Liver (tissue), 9 donors: ENCODE results near the gene MAP4K1. TPM values are rescaled to one million over a fixed set of nuclear protein-coding genes. Genes with fewer than 3 reads are reported as not detected.

ENCODE experiments used
- DNase-seq: peaks from one replicate; pipeline ENCODE4 v3.0.0-alpha.2; 2017; ENCODE audit warnings: low spot score
- H3K27ac ChIP-seq, 2 donors: one replicate each; pipeline ENCODE4 v1.7.0; 2013; ENCODE audit warnings: inconsistent platforms in 2 of 2, low read length in 2 of 2, control low read depth in 1 of 2, low read depth in 1 of 2, mild to moderate bottlenecking in 1 of 2
- H3K27me3 ChIP-seq, 4 donors: one replicate each; pipeline versions ENCODE4 v1.6.1 to v1.7.0; 2013; ENCODE audit warnings: low read length in 3 of 4, inconsistent platforms in 1 of 4, mild to moderate bottlenecking in 1 of 4, moderate library complexity in 1 of 4; ENCODE audit not compliant: control insufficient read depth in 4 of 4, insufficient read depth in 4 of 4
- H3K36me3 ChIP-seq, 4 donors: one replicate each; pipeline versions ENCODE4 v1.6.1 to v1.7.0; 2013; ENCODE audit warnings: low read length in 3 of 4, mild to moderate bottlenecking in 3 of 4, low read depth in 1 of 4, moderate library complexity in 1 of 4; ENCODE audit not compliant: control insufficient read depth in 4 of 4, insufficient read depth in 3 of 4
- H3K4me1 ChIP-seq, 4 donors: one replicate each; pipeline versions ENCODE4 v1.6.1 to v1.7.0; 2013; ENCODE audit warnings: low read length in 3 of 4, mild to moderate bottlenecking in 3 of 4, moderate library complexity in 1 of 4; ENCODE audit not compliant: control insufficient read depth in 4 of 4, insufficient read depth in 4 of 4
- H3K4me3 ChIP-seq, 3 donors: one replicate each; pipeline versions ENCODE4 v1.6.1 to v1.7.0; 2013; ENCODE audit warnings: low read length in 3 of 3, control low read depth in 1 of 3, low read depth in 1 of 3, mild to moderate bottlenecking in 1 of 3
- H3K9ac ChIP-seq, 2 donors: one replicate each; pipeline ENCODE4 v1.7.0; 2013; ENCODE audit warnings: low read length in 2 of 2, mild to moderate bottlenecking in 2 of 2, moderate library complexity in 2 of 2, control low read depth in 1 of 2, low read depth in 1 of 2
- H3K9me3 ChIP-seq, 4 donors: one replicate each; pipeline versions ENCODE4 v1.6.1 to v1.7.0; 2013; ENCODE audit warnings: low read length in 3 of 4; ENCODE audit not compliant: control insufficient read depth in 4 of 4
- EGR1 ChIP-seq, 2 donors: IDR thresholded peaks; 2 replicates each; pipeline ENCODE4 v1.6.1; 2016 to 2018; ENCODE audit warnings: antibody characterized with exemption in 2 of 2, low read depth in 2 of 2
- FOXA1 ChIP-seq: IDR thresholded peaks from 2 replicates; pipeline ENCODE4 v1.6.1; 2016; ENCODE audit warnings: antibody characterized with exemption
- FOXA2 ChIP-seq: IDR thresholded peaks from 2 replicates; pipeline ENCODE4 v1.6.1; 2016; ENCODE audit warnings: antibody characterized with exemption
- GABPA ChIP-seq, 2 donors: IDR thresholded peaks in 1 of 2; conservative IDR thresholded peaks in 1 of 2; 2 replicates each; pipeline ENCODE4 v1.6.1; 2016; ENCODE audit warnings: antibody characterized with exemption in 2 of 2, mild to moderate bottlenecking in 1 of 2, moderate library complexity in 1 of 2
- HNF4A ChIP-seq, 2 donors: conservative IDR thresholded peaks; 2 replicates each; pipeline ENCODE4 v1.6.1; 2016; ENCODE audit warnings: antibody characterized with exemption in 2 of 2, mild to moderate bottlenecking in 2 of 2
- JUND ChIP-seq, 2 donors: IDR thresholded peaks; 2 replicates each; pipeline ENCODE4 v1.6.1; 2016; ENCODE audit warnings: antibody characterized with exemption in 2 of 2
- NR2F2 ChIP-seq: IDR thresholded peaks from 2 replicates; pipeline ENCODE4 v1.6.1; 2016; ENCODE audit warnings: antibody characterized with exemption
- RAD21 ChIP-seq, 2 donors: IDR thresholded peaks; 2 replicates each; pipeline ENCODE4 v1.6.1; 2016; ENCODE audit warnings: antibody characterized with exemption in 2 of 2, mild to moderate bottlenecking in 2 of 2
- RXRA ChIP-seq, 2 donors: IDR thresholded peaks; 2 replicates each; pipeline ENCODE4 v1.6.1; 2017 to 2018; ENCODE audit warnings: antibody characterized with exemption in 2 of 2, mild to moderate bottlenecking in 1 of 2
- SP1 ChIP-seq: IDR thresholded peaks from 2 replicates; pipeline ENCODE4 v1.6.1; 2018; ENCODE audit warnings: antibody characterized with exemption, mild to moderate bottlenecking
- TAF1 ChIP-seq: conservative IDR thresholded peaks from 2 replicates; pipeline ENCODE4 v1.6.1; 2016; ENCODE audit warnings: antibody characterized with exemption, mild to moderate bottlenecking
- YY1 ChIP-seq: IDR thresholded peaks from 2 replicates; pipeline ENCODE4 v1.6.1; 2016; ENCODE audit warnings: antibody characterized with exemption, mild to moderate bottlenecking
- WGBS: extraction: QIAGEN DNeasy Blood & Tissue Kit; methylation state at CpG from one replicate; pipeline ENCODE4 v1.1.7; 2013; 5-methylcytosine and 5-hydroxymethylcytosine counted together
- polyA plus RNA-seq, 2 donors: library from polyadenylated mRNA; stranded (reverse) in 1 of 2; unstranded in 1 of 2; fragments of 200-250 nt in 1 of 2; fragments of >200 nt in 1 of 2; fragmentation: Nextera tagmentation in 1 of 2; extraction: Ambion mirVana in 1 of 2; gene quantifications; one replicate each; pipeline versions ENCODE4 v1.2.1 to v1.2.3, GENCODE V29; 2013 to 2015
- total RNA-seq, 2 donors: library from RNA; depleted of rRNA; stranded (reverse); fragments of >200 nt; gene quantifications; one replicate each; pipeline ENCODE4 v1.2.3, GENCODE V29; 2014
- TF ChIP-seq, protein P1 (sequence below): IDR thresholded peaks from 2 replicates; pipeline ENCODE4 v1.6.1; 2016; ENCODE audit warnings: antibody characterized with exemption
- TF ChIP-seq, protein P2 (sequence below): IDR thresholded peaks from 2 replicates; pipeline ENCODE4 v1.6.1; 2016; ENCODE audit warnings: antibody characterized with exemption
- TF ChIP-seq, protein P3 (sequence below): IDR thresholded peaks from 2 replicates; pipeline ENCODE4 v1.6.1; 2016; ENCODE audit warnings: antibody characterized with exemption, mild to moderate bottlenecking
- TF ChIP-seq, protein P4 (sequence below): IDR thresholded peaks from 2 replicates; pipeline ENCODE4 v1.6.1; 2016; ENCODE audit warnings: antibody characterized with exemption
- TF ChIP-seq, protein P5 (sequence below): fragments of 150-350 bp; IDR thresholded peaks from 2 replicates; pipeline ENCODE4 v1.5.1; 2017; ENCODE audit warnings: improper control_type of control experiment, low read depth, low read length; ENCODE audit not compliant: missing input control
- donor health status: healthy.
- donor health status: healthy.
- donor health status: healthy.
- donor health status: healthy.
- donor health status: healthy.

Gene MAP4K1
- total and polyA plus RNA-seq, 4 donors = 0.89 to 3.1 (median 1.9) TPM

DNA sequence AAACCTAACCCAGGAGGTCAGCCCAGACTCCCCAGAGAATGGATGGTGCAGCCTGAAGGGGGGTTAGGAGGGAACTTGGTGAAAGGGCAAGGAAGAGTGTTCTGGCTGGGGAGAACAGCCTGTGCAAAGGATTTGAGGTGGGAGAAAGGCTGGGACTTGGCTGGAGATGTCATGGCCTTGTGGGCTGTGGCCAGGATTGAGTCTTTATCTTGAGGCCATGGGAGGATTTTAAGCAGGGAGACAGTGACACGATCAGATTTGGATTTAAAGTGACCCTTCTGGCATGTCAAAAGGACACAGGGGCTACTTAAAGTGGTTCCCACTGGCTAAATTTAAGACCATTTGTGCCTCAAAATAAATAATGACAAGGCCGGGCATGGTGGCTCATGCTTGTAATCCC, 29.7 kb downstream of the MAP4K1 start:
- no peak overlapping the region for H3K4me3 ChIP-seq
- TF ChIP-seq, protein P1, sequence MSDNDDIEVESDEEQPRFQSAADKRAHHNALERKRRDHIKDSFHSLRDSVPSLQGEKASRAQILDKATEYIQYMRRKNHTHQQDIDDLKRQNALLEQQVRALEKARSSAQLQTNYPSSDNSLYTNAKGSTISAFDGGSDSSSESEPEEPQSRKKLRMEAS = no peak
- no peak for TF ChIP-seq FOXA1
- TF ChIP-seq EGR1 (IDR thresholded peaks at IDR 0.05; ENCODE audit: low read depth in 2 of 2) = no peak
- TF ChIP-seq, protein P2, sequence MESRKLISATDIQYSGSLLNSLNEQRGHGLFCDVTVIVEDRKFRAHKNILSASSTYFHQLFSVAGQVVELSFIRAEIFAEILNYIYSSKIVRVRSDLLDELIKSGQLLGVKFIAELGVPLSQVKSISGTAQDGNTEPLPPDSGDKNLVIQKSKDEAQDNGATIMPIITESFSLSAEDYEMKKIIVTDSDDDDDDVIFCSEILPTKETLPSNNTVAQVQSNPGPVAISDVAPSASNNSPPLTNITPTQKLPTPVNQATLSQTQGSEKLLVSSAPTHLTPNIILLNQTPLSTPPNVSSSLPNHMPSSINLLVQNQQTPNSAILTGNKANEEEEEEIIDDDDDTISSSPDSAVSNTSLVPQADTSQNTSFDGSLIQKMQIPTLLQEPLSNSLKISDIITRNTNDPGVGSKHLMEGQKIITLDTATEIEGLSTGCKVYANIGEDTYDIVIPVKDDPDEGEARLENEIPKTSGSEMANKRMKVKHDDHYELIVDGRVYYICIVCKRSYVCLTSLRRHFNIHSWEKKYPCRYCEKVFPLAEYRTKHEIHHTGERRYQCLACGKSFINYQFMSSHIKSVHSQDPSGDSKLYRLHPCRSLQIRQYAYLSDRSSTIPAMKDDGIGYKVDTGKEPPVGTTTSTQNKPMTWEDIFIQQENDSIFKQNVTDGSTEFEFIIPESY = no peak
- no peak for TF ChIP-seq HNF4A (conservative IDR thresholded peaks at IDR 0.05)
- no peak for TF ChIP-seq JUND (IDR thresholded peaks at IDR 0.05)
- no peak for TF ChIP-seq SP1
- no peak for TF ChIP-seq TAF1
- no peak for TF ChIP-seq RXRA (IDR thresholded peaks at IDR 0.05)
- no peak for TF ChIP-seq NR2F2
- H3K36me3 ChIP-seq = no peaks in the 10 kb centered on the region
- no peak for DNase-seq
- H3K27me3 ChIP-seq = no peaks in the 10 kb centered on the region
- H3K27ac ChIP-seq = no peak overlapping the region
- H3K9me3 ChIP-seq = no peaks in the 10 kb centered on the region
- no peaks in the 10 kb centered on the region for H3K4me1 ChIP-seq
- 82% methylated on average over 2 of the region's 2 CpGs for WGBS
- H3K9ac ChIP-seq = no peak overlapping the region

DNA sequence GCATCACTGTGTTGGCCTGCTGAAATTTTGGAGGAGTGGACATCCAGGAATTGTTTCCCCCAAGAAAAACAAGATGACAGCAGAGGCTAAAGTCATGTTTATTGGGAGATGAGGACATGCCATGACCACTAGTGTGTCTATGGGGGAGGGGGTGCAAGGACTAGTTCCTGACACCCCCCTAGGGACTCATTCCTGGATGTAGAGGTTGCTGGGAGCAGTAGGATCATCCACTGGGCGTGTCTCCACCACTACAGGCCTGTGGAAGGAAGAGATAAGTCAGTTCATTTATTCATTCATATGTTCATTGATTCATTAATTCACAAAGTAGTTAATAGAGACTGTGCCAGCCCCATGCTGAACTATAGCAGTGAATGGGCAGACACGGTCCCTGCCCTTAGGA, 30.2 kb downstream of the MAP4K1 start:
- Histone ChIP-seq H3K4me1 (no peaks in the 10 kb centered on the region), H3K36me3 (no peaks in the 10 kb centered on the region), H3K4me3 (no peak overlapping the region), H3K27ac (no peak overlapping the region), H3K9me3 (no peaks in the 10 kb centered on the region), H3K27me3 (no peaks in the 10 kb centered on the region), H3K9ac (no peak overlapping the region)
- TF ChIP-seq SP1 (no peak), TAF1 (no peak), FOXA2 (no peak), EGR1 (IDR thresholded peaks at IDR 0.05; ENCODE audit: low read depth in 2 of 2) (no peak), JUND (IDR thresholded peaks at IDR 0.05) (no peak), GABPA (IDR thresholded peaks at IDR 0.05 in 1 of 2, conservative IDR thresholded peaks at IDR 0.05 in 1 of 2) (no peak), RAD21 (IDR thresholded peaks at IDR 0.05) (no peak), YY1 (no peak), RXRA (IDR thresholded peaks at IDR 0.05) (no peak)
- TF ChIP-seq, protein P3, sequence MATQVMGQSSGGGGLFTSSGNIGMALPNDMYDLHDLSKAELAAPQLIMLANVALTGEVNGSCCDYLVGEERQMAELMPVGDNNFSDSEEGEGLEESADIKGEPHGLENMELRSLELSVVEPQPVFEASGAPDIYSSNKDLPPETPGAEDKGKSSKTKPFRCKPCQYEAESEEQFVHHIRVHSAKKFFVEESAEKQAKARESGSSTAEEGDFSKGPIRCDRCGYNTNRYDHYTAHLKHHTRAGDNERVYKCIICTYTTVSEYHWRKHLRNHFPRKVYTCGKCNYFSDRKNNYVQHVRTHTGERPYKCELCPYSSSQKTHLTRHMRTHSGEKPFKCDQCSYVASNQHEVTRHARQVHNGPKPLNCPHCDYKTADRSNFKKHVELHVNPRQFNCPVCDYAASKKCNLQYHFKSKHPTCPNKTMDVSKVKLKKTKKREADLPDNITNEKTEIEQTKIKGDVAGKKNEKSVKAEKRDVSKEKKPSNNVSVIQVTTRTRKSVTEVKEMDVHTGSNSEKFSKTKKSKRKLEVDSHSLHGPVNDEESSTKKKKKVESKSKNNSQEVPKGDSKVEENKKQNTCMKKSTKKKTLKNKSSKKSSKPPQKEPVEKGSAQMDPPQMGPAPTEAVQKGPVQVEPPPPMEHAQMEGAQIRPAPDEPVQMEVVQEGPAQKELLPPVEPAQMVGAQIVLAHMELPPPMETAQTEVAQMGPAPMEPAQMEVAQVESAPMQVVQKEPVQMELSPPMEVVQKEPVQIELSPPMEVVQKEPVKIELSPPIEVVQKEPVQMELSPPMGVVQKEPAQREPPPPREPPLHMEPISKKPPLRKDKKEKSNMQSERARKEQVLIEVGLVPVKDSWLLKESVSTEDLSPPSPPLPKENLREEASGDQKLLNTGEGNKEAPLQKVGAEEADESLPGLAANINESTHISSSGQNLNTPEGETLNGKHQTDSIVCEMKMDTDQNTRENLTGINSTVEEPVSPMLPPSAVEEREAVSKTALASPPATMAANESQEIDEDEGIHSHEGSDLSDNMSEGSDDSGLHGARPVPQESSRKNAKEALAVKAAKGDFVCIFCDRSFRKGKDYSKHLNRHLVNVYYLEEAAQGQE = no peak
- TF ChIP-seq, protein P4, sequence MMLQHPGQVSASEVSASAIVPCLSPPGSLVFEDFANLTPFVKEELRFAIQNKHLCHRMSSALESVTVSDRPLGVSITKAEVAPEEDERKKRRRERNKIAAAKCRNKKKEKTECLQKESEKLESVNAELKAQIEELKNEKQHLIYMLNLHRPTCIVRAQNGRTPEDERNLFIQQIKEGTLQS = no peak
- TF ChIP-seq, protein P2 = no peak
- TF ChIP-seq, protein P1 = no peak
- TF ChIP-seq, protein P5, sequence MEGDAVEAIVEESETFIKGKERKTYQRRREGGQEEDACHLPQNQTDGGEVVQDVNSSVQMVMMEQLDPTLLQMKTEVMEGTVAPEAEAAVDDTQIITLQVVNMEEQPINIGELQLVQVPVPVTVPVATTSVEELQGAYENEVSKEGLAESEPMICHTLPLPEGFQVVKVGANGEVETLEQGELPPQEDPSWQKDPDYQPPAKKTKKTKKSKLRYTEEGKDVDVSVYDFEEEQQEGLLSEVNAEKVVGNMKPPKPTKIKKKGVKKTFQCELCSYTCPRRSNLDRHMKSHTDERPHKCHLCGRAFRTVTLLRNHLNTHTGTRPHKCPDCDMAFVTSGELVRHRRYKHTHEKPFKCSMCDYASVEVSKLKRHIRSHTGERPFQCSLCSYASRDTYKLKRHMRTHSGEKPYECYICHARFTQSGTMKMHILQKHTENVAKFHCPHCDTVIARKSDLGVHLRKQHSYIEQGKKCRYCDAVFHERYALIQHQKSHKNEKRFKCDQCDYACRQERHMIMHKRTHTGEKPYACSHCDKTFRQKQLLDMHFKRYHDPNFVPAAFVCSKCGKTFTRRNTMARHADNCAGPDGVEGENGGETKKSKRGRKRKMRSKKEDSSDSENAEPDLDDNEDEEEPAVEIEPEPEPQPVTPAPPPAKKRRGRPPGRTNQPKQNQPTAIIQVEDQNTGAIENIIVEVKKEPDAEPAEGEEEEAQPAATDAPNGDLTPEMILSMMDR = no peak
- DNase-seq = no peak
- WGBS = 94% methylated on average over 2 of the region's 2 CpGs
